ENCODE results near the gene UNC45B.

DNA sequence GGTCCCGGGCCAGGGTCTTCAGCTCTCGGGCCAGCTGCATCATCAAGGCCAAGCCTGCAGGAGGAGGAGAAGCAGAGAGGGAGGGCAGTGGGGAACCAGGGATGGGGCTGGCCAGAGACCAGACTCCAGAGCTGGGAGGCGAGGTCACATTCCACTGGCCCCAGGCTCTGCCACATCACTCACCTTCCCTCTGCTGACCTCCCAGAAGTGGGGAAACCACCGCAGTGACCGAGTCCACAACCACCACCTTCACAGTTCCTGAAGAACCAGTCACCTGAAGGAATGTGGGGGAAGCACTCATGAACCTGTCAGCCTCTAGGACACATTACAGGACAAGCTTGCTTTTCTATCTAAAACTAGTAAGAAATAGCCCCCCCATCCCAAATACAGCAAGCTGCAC, 44.3 kb upstream of the UNC45B start:
- TF ChIP-seq, protein P1, sequence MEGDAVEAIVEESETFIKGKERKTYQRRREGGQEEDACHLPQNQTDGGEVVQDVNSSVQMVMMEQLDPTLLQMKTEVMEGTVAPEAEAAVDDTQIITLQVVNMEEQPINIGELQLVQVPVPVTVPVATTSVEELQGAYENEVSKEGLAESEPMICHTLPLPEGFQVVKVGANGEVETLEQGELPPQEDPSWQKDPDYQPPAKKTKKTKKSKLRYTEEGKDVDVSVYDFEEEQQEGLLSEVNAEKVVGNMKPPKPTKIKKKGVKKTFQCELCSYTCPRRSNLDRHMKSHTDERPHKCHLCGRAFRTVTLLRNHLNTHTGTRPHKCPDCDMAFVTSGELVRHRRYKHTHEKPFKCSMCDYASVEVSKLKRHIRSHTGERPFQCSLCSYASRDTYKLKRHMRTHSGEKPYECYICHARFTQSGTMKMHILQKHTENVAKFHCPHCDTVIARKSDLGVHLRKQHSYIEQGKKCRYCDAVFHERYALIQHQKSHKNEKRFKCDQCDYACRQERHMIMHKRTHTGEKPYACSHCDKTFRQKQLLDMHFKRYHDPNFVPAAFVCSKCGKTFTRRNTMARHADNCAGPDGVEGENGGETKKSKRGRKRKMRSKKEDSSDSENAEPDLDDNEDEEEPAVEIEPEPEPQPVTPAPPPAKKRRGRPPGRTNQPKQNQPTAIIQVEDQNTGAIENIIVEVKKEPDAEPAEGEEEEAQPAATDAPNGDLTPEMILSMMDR (IDR thresholded peaks at IDR 0.05; ENCODE audit: insufficient read depth, low read length, poor library complexity, severe bottlenecking): no peak
- no peak for TF ChIP-seq EZH2phosphoT487 (conservative IDR thresholded peaks at IDR 0.05; ENCODE audit: low read length)
